ENCODE measurements around the gene POLR3E. TPM values are rescaled to one million over a fixed set of nuclear protein-coding genes. Genes with fewer than 3 reads are reported as not detected.

Gene POLR3E
- total RNA-seq, 1 donor from 2014 or later, result 56.6 TPM

DNA sequence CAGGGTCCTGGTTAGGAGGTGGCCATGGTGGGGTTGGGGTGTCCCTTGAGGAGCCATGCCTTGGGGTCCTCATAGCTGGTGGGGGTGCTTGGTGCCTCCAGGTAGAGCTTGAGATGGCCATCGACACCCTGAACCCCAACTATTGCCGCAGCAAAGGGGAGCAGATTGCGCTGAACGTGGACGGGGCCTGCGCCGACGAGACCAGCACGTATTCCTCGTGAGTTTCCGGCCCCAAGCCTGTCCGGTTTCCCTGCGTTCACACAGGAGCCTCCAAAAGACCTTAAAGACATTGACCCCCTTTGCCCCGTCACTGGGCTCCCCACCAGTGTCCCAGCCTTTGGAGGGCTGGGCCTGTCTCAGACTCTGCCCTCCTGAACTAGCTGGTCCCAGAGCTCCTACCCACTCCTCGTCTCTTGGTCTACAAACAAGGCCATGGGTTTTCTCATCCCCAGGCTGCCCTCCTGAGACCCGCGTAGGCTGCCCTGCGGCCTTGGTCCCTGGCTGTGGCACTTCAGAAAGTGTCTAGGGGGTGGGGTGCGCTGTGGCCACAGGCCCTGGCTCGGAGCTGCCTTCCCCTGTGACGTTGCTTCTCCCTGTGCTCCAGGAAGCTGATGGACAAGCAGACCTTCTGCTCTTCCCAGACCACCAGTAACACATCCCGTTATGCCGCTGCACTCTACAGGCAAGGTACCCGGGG, 11.8 kb downstream of the POLR3E start:
- Mint-ChIP-seq H3K9me3 (no peaks in the 10 kb centered on the region), H3K4me1 (ENCODE audit: unreplicated experiment) (no peaks in the 10 kb centered on the region), H3K27ac (no peak overlapping the region), H3K4me3 (no peak overlapping the region), H3K27me3 (no peaks in the 10 kb centered on the region), H3K36me3 (peaks cover 16% of the 10 kb centered on the region)
- TF ChIP-seq, protein P1, sequence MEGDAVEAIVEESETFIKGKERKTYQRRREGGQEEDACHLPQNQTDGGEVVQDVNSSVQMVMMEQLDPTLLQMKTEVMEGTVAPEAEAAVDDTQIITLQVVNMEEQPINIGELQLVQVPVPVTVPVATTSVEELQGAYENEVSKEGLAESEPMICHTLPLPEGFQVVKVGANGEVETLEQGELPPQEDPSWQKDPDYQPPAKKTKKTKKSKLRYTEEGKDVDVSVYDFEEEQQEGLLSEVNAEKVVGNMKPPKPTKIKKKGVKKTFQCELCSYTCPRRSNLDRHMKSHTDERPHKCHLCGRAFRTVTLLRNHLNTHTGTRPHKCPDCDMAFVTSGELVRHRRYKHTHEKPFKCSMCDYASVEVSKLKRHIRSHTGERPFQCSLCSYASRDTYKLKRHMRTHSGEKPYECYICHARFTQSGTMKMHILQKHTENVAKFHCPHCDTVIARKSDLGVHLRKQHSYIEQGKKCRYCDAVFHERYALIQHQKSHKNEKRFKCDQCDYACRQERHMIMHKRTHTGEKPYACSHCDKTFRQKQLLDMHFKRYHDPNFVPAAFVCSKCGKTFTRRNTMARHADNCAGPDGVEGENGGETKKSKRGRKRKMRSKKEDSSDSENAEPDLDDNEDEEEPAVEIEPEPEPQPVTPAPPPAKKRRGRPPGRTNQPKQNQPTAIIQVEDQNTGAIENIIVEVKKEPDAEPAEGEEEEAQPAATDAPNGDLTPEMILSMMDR (conservative IDR thresholded peaks at IDR 0.05), result no peak
- DNase-seq (ENCODE audit: extremely low spot score, unreplicated experiment), result no peak

DNA sequence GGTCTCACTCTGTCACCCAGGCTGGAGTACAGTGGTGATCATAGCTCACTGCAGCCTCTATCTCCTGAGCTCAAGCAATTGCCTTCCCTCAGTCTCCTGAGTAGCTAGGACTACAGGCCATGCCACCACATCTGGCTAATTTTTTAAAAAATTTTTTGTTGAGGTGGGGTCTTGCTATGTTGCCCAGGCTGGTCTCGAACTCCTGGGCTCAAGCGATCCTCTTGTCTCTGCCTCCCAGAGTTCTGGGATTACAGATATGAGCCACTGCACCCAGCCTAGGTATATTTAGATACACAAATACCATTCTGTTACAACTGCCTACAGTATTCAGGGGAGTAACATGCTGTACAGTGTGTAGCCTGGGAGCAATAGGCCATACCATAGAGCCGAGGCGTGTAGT, 14.3 kb downstream of the POLR3E start:
- no peak overlapping the region for H3K4me3 Mint-ChIP-seq
- no peaks in the 10 kb centered on the region for H3K4me1 Mint-ChIP-seq (ENCODE audit: unreplicated experiment)
- peaks cover 13% of the 10 kb centered on the region for H3K36me3 Mint-ChIP-seq
- TF ChIP-seq, protein P1 (conservative IDR thresholded peaks at IDR 0.05), result no peak
- no peaks in the 10 kb centered on the region for H3K9me3 Mint-ChIP-seq
- H3K27me3 Mint-ChIP-seq, result no peaks in the 10 kb centered on the region
- H3K27ac Mint-ChIP-seq, result no peak overlapping the region
- DNase-seq (ENCODE audit: extremely low spot score, unreplicated experiment), result no peak

DNA sequence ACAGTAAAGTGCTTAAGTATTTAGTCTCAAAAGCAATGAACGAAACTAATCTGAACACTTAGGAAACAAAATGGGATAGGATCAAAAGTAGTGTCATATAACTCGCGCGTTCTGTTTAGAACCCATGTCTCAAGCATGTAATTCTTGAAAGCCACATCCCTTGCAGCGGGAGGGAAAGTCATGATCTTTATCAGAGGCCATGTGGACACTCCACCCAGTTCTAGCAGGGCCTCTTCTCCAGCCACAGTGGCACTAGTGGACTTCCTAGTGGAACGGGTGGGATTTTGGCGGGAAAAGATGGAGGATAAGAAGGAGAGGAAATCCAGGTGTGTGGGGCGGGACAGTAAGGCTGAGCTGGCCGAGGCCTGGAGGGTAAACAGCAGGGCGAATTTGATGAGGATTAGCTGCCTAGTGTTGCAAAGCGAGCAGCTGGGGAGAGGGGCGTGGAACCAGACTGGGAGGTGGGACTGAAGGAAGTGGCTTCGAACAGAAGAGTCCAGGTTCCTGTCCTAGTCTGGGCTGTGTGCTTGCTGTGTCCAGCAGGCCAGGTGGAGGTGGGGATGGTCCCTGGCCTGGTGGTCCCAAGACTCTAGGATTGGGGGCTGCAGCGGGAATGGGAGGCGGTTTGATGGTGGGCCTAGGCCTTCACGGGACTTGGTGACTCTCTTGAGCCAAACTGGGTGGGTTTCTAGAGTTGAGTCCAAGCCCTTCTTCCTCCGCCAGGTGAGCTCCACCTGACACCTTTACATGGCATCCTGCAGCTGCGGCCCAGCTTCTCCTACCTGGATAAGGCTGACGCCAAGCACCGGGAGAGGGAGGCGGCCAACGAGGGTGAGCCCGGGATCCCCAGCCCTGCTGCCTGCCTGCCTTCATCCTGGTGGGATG, 15.9 kb downstream of the POLR3E start:
- no peaks in the 10 kb centered on the region for H3K4me1 Mint-ChIP-seq (ENCODE audit: unreplicated experiment)
- H3K27me3 Mint-ChIP-seq, result no peaks in the 10 kb centered on the region
- H3K27ac Mint-ChIP-seq, result no peak overlapping the region
- TF ChIP-seq, protein P1 (conservative IDR thresholded peaks at IDR 0.05), result no peak
- H3K9me3 Mint-ChIP-seq, result no peaks in the 10 kb centered on the region
- DNase-seq (ENCODE audit: extremely low spot score, unreplicated experiment), result no peak
- no peak overlapping the region for H3K4me3 Mint-ChIP-seq
- H3K36me3 Mint-ChIP-seq, result peaks cover 10% of the 10 kb centered on the region

- H3K4me1 Mint-ChIP-seq (ENCODE audit: unreplicated experiment), result no peaks in the 10 kb centered on the region
- no peak overlapping the region for H3K27ac Mint-ChIP-seq
- H3K9me3 Mint-ChIP-seq, result no peaks in the 10 kb centered on the region
- H3K36me3 Mint-ChIP-seq, result peaks cover 9% of the 10 kb centered on the region
- H3K4me3 Mint-ChIP-seq, result no peak overlapping the region
- DNase-seq (ENCODE audit: extremely low spot score, unreplicated experiment), result no peak
- no peaks in the 10 kb centered on the region for H3K27me3 Mint-ChIP-seq
- TF ChIP-seq, protein P1 (conservative IDR thresholded peaks at IDR 0.05), result no peak
These were observed 16.8 kb downstream of the POLR3E start for GRCh38 chr16:22313876-22314470.

DNA sequence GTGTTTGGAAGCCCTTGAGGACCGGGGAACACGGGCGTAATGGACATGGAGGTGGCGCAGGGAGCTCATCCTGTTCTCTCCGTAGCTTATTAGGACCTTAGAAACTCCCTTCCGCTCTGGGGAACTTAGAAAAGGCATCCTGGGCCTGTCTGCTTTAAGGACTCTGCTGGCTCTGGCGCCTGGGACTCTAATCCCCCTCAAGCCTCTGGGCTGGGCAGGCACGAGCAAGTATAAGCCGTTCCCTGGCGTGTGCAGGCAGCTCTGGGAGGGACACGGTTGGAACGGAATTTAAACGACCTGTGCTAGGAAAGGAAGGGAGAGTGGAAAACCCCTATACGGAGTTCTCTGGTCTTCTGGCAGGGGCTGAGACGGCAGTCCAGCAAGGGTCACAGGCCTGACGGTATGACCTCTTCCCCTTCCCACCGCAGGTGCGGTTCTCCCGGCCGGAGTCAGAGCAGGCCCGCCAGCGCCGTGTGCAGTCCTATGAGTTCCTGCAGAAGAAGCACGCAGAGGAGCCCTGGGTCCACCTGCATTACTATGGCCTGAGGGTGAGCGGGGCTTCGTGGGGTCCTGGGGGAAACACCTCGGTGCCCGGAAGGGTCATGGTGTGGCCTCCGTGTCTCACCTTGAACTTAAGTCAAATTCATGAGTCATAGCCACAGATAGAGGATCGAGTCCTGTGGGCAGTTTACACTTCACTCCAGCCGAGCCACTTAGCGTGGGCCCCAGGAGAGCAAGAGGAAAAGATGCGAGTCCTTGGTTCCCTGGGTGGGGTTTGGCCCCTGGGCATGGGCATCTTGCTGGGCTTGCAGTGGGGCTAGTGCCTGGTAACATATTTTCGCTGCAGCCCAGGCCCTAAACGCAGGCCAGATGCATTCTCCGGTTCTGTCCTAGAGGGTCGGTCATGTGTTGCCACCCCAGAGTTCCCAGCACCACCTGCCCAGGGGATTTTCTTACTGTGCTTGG, 17.7 kb downstream of the POLR3E start:
- DNase-seq (ENCODE audit: extremely low spot score, unreplicated experiment), result no peak
- TF ChIP-seq, protein P1 (conservative IDR thresholded peaks at IDR 0.05), result no peak
- H3K27me3 Mint-ChIP-seq, result no peaks in the 10 kb centered on the region
- H3K9me3 Mint-ChIP-seq, result no peaks in the 10 kb centered on the region
- H3K36me3 Mint-ChIP-seq, result peaks cover 9% of the 10 kb centered on the region
- no peak overlapping the region for H3K27ac Mint-ChIP-seq
- H3K4me3 Mint-ChIP-seq, result no peak overlapping the region
- H3K4me1 Mint-ChIP-seq (ENCODE audit: unreplicated experiment), result no peaks in the 10 kb centered on the region
